Measurements from ENCODE around the gene TUSC2. TPM values are rescaled to one million over a fixed set of nuclear protein-coding genes. Genes with fewer than 3 reads are reported as not detected.

TUSC2 gene
- total RNA-seq, 4 donors from 2014 or later, result 12.8 to 21.7 (median 17.4) TPM

GRCh38 chr3:50354186-50354764 lies 26.3 kb upstream of the TUSC2 start:
- TF ChIP-seq POLR2A (IDR thresholded peaks at IDR 0.05) (no peak), POLR2AphosphoS5 (IDR thresholded peaks at IDR 0.05) (no peak), EP300 (IDR thresholded peaks at IDR 0.05) (no peak), CTCF (IDR thresholded peaks at IDR 0.05) (no peak)
- Histone ChIP-seq H3K27me3 (no peaks in the 10 kb centered on the region), H3K27ac (no peak overlapping the region), H3K4me1 (peaks cover 78% of the 10 kb centered on the region), H3K4me3 (no peak overlapping the region), H3K9me3 (no peaks in the 10 kb centered on the region), H3K36me3 (peaks cover 38% of the 10 kb centered on the region)
- WGBS, result 75% methylated on average over 5 of the region's 5 CpGs
- DNase-seq (ENCODE audit: low spot score in 2 of 2), result no peak

GRCh38 chr3:50353245-50354004 lies 25.4 kb upstream of the TUSC2 start:
- Histone ChIP-seq H3K27ac (no peak overlapping the region), H3K4me3 (no peak overlapping the region), H3K36me3 (peaks cover 43% of the 10 kb centered on the region), H3K9me3 (no peaks in the 10 kb centered on the region), H3K4me1 (peaks cover 73% of the 10 kb centered on the region), H3K27me3 (no peaks in the 10 kb centered on the region)
- DNase-seq (ENCODE audit: low spot score in 2 of 2), result no peak
- TF ChIP-seq CTCF (IDR thresholded peaks at IDR 0.05) (no peak), EP300 (IDR thresholded peaks at IDR 0.05) (no peak)
- WGBS, result 71% methylated on average over 8 of the region's 12 CpGs

GRCh38 chr3:50352781-50353180 lies 24.8 kb upstream of the TUSC2 start:
- H3K36me3 ChIP-seq, result peaks cover 48% of the 10 kb centered on the region
- peaks cover 67% of the 10 kb centered on the region for H3K4me1 ChIP-seq
- no peaks in the 10 kb centered on the region for H3K9me3 ChIP-seq
- no peak overlapping the region for H3K4me3 ChIP-seq
- no peak for TF ChIP-seq EP300 (IDR thresholded peaks at IDR 0.05)
- peak in 1 of 2 donors; percentile 2 for TF ChIP-seq CTCF (IDR thresholded peaks at IDR 0.05)
- no peak for DNase-seq (ENCODE audit: low spot score in 2 of 2)
- no peaks in the 10 kb centered on the region for H3K27me3 ChIP-seq
- no peak overlapping the region for H3K27ac ChIP-seq
- 28% methylated on average over 2 of the region's 2 CpGs for WGBS

- no peak for TF ChIP-seq POLR2A (IDR thresholded peaks at IDR 0.05)
- no peak for TF ChIP-seq EP300 (IDR thresholded peaks at IDR 0.05)
- no peak for TF ChIP-seq POLR2AphosphoS5 (IDR thresholded peaks at IDR 0.05)
- no peak for TF ChIP-seq CTCF (IDR thresholded peaks at IDR 0.05)
- WGBS, result 43% methylated on average over 11 of the region's 11 CpGs
- no peaks in the 10 kb centered on the region for H3K27me3 ChIP-seq
- peak overlapping the region; percentile 87 for H3K4me3 ChIP-seq
- no peak for DNase-seq (ENCODE audit: low spot score in 2 of 2)
- peak overlapping the region; percentile 97 for H3K27ac ChIP-seq
- H3K9me3 ChIP-seq, result no peaks in the 10 kb centered on the region
- H3K36me3 ChIP-seq, result peaks cover 50% of the 10 kb centered on the region
- peaks cover 57% of the 10 kb centered on the region for H3K4me1 ChIP-seq
Observed at GRCh38 chr3:50351323-50351697, 23.3 kb upstream of the TUSC2 start.

- WGBS, result 1% methylated on average over 37 of the region's 64 CpGs
- no peaks in the 10 kb centered on the region for H3K9me3 ChIP-seq
- H3K27me3 ChIP-seq, result no peaks in the 10 kb centered on the region
- TF ChIP-seq EP300 (IDR thresholded peaks at IDR 0.05), result no peak
- TF ChIP-seq POLR2AphosphoS5 (IDR thresholded peaks at IDR 0.05), result peak in 2 of 3 donors; percentile 6 to 68
- no peak for TF ChIP-seq CTCF (IDR thresholded peaks at IDR 0.05)
- peak in 1 of 2 donors; percentile 37 for TF ChIP-seq POLR2A (IDR thresholded peaks at IDR 0.05)
- peak; percentile 98 for DNase-seq (ENCODE audit: low spot score in 2 of 2)
- H3K27ac ChIP-seq, result peak within 1 kb of the TSS; percentile 97
- H3K36me3 ChIP-seq, result peaks cover 44% of the 10 kb centered on the region
- H3K4me1 ChIP-seq, result peaks cover 57% of the 10 kb centered on the region
- H3K4me3 ChIP-seq, result peak within 1 kb of the TSS; percentile 87
Observed at GRCh38 chr3:50350527-50351322, 22.7 kb upstream of the TUSC2 start, which contains the start of the genes CYB561D2 and NPRL2. Gene CYB561D2, plus strand, starts transcription at chr3:50350862. Its CDS starts 572 bp downstream, at chr3:50351434. Gene NPRL2, minus strand, starts transcription at chr3:50350775. Its CDS starts 123 bp downstream, at chr3:50350652.
